ENCODE measurements around the gene ZNF804B.

DNA sequence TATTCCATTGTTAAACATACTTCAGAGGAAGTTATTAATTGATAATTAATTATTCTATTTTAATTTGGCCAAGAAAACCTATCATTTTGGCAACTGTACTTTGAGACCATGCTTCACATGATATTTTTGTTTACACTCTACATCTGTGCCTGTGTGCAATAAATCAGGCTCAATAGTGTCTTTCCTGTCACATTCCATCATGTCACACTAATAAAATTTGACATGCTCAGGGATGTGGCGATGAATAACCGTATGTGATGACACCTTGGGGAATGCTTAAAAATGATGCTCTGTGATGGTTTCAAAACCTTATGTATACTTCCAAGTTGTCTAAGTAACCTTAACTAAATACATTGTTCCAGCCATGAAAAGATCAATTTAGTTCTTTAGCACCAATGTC, 400.6 kb downstream of the ZNF804B start:
- TF ChIP-seq POLR2A (IDR thresholded peaks at IDR 0.05; ENCODE audit: low read length), result no peak
- no peak for TF ChIP-seq GATA1 (IDR thresholded peaks at IDR 0.05; ENCODE audit: low read depth, low read length)
